Activated CD8-positive, alpha-beta memory T cell treated with anti-CD3 and anti-CD28 coated beads, Interleukin-2, amount 50 U/mL, for 4 hours (primary cell): ENCODE measurements around the gene HLA-DOB.

Source experiments
- DNase-seq: peaks from one replicate; pipeline ENCODE4 v3.0.0-alpha.2; 2020

The HLA-DOB gene

DNA sequence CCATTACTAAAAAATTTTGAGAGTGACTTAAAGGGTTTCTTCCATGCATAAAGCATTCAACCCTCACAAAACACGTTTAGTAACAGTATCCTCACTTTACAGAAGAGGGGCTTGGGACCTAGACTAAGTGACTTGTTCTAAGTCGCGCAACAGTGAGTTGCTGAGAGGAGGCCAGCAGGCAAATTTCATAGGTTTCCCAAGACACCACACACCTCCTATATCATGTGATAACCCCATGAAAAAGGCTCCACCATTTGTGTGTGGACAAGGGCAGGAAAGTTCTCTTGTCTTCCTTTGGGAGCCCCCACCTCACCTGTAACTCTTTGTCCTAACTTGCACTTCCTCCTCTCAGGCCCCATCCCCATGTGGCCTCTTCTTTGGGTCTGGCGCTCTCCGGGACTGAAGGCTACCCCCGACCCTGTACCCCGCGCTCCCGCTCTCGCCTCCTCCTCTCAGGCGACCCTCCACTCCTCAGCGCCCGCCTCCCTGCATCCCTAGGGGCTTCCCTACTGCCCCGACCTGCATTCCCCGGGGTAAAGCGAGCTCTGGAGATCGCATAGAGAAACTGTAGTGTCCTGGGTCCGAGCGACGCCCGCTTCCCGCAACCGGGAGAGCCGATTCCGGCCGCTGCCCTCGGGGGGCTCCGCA lies 26.7 kb upstream of the HLA-DOB start:
- no peak for DNase-seq

DNA sequence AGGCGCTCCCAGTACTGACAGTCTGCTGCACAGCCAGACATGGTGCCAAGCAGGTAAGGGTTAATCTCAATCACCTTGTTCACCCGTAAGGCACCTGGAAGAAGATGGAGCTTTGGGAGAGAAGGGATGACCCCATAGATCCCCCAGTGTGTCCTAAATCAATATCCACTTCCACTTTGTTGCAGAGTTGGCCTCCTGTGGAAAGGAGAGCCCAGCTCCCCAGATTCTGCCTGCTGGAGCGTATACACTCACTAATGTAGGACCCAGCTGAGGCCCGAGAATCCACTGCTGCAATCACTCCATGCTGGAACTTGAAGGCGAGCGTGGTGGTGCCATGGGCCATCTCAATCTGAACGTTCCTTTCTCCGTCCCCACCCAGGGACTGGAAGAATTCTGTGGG lies 25.9 kb upstream of the HLA-DOB start:
- DNase-seq, result no peak

DNA sequence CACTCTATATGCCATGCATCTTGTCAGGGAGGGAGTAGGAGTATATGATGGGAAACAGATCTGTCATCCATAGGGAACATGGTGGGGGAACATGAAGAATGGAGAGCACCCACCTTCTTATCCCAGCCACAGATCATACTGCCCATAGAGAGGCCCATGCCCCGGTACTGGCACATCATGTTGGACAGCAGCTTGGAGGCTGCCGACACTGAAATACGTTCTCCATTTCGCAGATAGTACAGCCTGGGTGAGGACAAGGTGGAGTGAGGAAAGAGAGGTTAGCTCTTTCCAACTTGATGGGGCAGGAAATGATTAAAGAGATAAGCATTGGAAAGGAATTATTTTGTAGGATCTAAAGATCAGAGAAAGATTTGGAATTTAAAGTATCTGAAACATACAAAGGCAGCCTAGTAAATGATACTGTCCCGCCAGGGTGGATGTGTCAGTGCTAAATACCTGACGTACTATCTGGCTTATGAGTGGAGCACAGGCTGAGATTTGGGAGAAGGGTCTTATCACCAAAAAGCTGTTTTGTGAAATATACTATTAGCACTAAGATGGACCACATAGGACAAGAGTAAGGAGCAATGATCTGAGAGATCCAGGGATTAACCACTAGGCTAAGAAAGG lies 25.3 kb upstream of the HLA-DOB start:
- no peak for DNase-seq

DNA sequence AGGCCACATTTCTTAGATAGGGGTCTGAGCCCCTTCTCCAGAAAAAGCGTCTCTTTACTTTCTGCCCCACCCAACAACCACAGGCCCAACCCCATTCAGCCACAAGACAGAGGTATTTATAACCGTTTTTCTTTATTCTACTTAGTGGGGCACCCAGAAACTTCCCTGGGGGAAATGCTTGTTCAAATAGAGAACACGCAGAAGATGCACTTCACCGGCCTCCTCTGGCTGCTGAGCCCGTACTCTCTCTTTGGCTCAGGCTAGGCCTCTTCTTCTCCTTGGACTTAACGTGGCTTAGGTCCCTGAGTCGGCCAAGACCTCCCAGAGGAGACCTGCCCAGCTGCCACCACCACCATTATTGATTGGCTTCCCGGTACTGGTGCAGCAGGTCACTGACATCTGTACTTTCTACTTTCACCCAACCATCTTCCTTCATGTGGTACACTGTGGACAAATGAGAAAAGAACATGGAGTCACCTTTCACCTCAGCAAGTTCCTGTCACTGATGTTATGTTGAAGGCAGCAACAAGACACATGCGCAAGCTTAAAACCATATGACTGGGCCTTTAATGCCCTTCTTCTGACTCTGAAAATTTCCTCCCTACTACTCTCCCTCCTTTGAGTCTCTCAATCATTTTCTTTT lies 23.9 kb upstream of the HLA-DOB start:
- DNase-seq, result no peak

DNA sequence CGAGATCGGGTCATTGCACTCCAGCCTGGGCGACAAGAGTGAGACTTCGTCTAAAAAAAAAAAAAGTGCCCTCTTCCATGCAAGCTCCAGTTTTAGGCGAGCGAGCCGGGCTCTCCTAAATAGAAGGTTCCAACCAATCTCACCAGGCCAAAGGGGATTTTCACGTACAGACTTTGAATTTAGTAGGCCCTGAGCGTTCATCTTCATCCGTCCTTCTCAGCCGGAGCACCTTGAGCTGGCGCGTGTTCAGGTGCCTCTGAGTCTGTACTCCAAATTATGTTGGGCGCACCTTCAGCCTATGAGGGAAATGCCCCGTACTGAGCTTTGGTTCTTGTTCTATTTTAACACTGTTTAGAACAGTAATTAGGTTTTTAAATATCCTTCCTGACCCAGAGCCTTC lies 22.6 kb upstream of the HLA-DOB start:
- no peak for DNase-seq

DNA sequence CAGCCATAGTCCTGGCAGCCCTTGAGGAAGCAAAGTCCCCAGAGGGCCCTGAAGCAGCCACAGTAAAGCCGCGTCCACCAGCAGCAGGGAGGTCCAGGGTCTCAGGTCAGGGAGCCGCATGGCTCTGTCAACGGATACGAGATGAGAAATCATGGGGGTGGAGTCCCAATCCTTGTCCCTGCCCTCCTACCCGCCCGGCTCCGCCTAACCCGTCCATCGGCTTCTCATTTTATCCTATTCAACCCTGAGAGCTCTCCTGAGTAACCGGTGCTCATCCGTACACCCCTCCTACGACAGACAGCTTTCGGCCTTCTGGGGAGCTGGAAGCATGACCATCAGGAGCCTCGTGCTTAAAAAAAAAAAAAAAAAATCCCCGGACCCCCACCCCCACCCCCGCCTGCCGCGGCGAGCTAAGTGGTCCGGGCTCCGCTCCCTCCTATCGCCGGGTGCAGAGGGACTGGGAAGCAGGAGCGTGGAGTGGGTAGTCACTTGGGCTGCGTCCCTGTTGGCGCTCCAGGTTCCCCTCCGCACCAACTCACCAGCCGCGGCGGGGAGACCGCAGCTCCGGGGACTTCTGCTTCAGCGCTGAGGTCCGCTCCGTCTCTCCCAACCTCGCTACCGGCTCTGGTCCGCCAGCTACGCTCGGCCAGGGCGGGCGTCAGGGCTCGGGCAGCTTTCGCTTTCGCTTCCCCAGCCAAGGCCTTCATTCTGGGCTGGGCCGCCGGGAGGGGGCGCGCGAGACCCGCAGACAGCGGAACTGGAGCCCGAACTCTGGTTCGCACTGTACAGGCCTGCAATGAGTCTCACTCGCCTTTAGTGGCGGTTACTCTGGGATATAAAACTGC lies 21.5 kb upstream of the HLA-DOB start, which contains the start of gene TAP2:
TAP2 (minus strand) TSS at position 626 of the 845 bp plus-strand sequence; CDS start at position 120, 506 bp downstream.
- DNase-seq, result peak; percentile 99

DNA sequence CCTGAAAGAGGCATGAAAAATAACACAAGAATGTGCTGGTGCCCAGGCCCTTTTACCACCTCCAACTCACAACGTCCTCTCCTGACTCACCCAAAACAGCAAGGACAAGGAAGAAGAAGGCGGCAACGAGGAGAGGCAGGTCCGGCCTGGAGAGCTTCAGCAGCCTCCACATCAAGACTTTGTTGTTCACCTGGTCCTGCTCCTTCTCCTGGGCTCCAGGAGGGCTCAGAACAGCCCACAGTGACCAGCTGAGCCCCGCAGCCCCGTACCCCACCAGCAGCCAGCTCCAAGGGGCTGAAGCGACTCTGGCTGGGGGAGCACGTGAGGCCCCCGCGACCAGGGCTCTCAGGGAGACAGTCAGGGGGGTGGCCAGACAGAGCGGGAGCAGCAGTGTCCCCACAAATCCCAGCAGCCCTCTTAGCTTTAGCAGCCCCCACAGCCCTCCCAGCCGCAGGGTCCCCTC lies 20.9 kb upstream of the HLA-DOB start:
- no peak for DNase-seq

DNA sequence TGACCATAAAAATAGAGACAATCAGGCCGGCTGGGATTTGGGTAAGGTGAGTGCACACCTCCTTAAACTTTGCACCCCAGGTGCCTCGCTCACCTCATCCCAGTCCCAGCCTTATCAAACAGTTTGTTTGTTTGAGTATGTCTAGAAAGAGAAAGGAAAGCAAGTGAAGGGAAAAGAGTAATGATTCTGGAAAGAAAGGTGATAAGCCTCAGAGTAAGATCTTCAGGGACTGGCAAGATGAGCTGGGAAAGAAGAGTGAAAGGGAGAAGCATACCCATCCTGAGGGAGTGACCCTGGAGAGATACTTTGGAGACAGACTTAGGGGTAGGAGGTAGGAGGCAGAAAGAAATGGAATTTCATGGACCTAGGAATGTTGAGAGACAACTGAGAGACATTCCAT lies 20.1 kb upstream of the HLA-DOB start:
- DNase-seq, result no peak

DNA sequence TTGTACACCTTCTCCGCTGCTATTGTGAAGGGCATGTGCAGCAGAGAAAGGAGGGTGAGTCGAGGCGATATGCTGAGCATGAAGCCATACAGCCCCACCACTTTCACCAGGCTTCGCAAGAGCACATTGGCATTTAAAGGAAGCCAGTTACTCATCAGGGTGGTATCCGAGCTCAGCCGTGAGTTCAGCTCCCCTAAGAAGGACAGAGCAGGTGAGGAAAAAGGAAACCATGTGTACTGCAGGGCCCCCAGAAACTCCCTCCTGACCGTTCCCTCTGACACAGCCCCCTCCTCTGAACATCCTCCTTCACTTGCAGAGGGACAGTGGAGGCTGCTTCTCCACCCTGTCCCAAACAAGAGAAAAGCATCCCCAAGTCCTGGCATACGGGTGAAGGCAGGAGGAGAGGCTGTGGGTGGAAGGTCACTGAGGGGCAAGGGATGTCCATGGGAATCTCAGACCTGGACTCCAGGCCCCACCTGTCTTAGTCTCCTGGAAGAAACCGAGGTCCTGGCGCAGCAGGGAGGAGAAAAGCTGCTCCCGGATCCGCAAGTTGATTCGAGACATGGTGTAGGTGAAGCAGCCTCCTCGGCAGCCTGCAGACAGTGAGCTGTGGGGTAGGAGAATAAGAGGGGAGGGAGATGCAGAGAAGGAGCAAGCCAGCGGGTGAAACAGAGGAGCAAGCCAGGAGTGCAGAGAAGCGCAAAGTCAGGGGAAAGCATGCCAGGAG lies 18.5 kb upstream of the HLA-DOB start:
- DNase-seq, result no peak

DNA sequence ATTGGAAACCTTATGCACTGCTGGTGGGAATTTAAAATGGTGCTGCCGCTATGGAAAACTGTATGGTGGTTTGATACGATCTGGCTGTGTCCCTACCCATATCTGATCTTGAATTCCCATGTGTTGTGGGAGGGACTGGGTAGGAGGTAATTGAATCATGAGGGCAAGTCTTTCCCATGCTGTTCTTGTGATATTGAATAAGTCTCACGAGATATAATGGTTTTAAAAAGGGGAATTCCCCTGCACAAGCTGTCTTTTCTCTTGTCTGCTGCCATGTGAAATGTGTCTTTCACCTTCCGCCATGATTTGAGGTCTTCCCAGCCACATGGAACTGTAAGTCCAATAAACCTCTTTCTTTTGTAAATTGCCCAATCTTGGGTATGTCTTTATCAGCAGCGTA lies 16.9 kb upstream of the HLA-DOB start:
- DNase-seq, result no peak

DNA sequence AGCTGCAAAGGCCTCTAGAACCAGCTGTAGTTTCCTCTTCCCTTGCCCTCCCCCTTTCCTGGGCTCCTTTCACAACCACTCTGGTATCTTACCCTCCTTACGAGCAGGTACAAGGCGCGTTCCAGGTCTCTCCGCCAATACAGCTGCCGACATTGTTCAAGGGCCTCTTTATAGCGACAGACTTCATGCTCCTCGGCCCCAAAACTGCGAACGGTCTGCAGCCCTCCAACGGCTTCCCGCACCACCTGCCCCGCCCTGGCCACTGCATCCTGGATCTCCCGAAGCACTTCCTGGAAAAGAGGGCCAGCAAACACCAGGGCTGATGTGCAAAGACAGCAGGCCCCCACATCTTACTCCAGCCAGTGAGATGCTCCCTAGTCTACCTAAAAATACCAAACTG lies 15.7 kb upstream of the HLA-DOB start:
- no peak for DNase-seq

DNA sequence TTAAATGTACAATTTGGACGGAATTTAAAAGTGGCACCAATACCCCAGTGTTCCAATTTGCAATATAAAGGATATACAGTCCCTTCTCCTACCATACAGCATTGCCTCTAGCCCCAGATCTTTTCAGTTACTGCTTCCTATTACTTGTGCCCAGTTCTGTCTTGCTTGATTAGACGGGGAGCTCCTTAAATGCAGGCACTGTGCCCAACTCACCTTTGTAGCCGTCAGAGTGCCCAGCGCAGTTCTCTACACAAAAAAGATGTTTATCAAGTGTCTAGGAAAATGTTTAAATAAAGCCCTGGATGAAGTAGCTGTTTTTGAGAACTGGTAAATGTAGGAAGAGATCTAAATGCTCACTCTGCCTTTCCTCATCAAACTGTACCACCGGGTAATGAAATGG lies 14.1 kb upstream of the HLA-DOB start:
- DNase-seq, result no peak

DNA sequence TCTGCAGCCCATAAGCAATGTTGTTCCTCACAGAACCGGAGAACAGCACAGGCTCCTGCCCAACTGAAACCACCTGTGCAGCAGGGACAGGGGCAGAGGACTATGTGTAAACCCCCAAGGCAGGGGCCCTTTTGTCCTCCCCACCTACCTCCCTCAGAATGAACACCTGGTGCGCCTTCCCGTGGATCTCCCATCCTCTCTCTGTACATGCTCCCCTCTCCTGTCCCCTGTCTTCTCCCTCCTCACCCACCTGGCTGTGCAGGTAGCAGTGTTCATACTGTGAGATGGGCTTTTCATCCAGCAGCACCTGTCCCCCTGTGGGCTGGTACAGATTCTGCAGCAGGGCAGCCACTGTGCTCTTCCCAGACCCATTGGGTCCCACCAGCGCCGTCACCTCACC lies 13.2 kb upstream of the HLA-DOB start:
- no peak for DNase-seq

DNA sequence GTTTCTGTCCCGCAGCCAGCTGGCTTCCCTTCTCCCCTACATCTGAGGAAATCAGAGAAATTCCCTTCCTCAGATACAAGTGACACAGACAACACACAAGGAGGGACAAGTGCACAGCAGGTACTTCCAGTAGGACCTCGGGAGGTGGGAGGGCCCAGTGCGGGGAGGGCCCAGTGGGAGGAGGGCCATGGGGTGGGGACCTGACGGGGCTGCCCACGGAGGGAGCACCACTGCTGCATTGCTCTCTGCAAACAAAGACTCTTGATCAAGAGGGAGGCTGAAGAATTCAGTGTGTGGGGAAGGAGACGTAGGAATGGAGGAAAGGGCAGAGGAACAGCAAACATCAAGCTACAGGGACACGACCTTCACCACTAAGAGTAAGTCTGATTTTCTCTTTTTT lies 12.7 kb upstream of the HLA-DOB start:
- DNase-seq, result no peak

DNA sequence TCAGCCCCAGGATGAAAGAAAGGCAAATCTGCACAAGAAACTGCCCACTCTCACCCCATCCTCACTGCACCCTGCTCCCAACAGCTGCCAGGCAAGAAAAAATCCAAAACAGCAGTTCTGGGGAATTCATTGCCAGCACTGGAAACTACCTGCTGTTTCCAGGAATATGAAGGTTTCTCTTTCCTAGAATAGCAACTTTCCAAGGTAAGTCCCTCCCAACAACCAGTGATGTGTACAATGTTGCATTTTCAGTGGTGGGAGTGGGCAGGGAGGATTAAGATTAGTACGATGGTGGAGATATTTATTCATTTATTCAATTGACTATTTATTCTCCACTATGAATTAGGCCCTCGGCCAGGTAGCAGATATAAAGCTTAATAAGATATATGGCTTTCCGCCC lies 10.2 kb upstream of the HLA-DOB start:
- no peak for DNase-seq

DNA sequence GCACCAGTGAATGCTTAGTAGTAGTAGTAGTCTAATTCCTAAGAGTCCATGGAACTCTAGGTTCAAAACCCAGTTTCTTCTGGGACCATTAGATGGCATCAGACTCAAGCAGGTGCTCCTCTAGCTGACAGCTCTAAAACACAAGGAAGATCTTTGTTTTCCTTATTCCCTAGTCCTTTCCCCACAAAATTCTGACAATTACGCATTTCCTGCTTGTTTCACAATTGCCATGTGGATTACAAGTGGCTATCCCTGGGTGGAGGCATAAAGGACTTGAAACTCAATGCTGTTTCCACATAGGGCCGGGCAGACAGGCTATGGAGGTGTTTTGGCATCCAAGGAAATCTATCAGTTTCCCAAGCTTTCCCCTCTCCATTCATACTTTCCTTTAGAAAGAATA lies 9.2 kb upstream of the HLA-DOB start:
- no peak for DNase-seq

DNA sequence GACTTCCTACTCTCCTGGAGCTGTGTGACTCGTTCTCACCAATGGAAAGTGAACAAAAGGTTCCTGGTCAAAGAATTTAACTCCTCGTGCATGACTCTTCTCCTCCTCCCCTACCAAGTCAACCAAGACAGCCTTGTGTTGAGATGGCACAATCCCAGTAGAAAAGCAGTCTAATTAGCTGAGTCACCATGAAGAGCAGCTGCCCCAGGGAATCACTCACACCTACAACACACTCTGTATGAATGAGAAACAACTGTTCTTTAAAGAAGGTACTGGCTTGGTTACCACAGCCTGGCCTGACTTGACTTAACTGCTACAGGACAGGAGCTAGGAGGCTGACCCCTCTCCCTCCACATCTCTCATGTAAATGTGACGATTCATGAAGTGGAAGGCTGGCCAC lies 2.9 kb upstream of the HLA-DOB start:
- no peak for DNase-seq

DNA sequence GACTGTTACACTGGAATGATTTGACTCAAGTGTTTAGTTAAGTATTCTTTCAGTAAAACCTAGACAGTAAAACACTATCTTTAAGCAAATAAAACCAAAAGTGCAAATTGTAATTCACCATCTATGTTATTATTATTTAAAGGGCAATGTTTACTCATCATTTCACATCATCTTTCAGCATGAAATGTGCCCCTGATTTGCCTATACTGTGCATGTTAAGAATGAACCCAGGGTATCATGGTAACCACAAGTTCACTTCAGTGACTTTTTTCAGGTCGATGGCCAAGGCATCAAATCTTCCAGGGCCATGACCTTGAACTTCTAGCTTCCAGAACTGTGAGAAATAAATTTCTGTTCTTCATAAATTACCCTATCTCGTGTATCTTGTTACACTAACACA lies 2.1 kb upstream of the HLA-DOB start:
- DNase-seq, result no peak

DNA sequence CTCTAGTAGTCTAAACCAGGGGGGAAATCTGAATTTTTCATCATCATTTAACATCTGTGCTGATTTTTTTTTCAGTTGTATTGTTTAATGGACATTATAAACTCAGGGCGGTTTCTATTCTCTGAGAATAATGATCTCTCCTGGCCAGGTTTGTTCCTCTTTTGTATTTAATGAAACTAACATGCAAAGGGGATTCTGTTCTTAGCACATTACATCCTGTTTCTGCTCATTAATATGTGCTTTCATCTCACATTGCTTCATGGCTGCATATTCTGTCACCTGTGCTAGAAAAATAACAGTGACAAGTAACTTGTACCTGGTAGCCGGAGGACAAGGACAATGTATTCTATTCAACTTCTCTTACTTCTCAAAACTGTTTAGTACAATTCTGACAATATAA lies 806 bp downstream of the HLA-DOB start:
- DNase-seq, result no peak

DNA sequence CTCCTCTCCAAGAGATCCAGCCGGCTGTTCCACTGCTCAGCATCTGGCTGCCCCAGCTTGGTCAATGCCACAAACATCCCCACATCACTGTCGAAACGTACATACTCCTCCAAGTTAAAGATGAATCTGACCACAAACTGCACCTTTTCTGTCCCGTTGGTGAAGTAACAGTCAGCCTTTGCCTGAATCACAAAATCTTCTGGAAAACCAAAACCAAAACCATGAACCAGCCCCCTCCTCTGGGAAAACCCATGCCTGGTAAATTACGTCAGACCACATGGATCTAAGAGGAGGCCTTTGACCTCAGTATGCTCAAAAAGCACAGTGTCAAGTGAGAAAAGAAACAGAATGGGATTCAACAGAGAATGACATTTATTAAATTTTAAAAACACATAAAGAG lies 1.7 kb downstream of the HLA-DOB start:
- DNase-seq, result no peak

DNA sequence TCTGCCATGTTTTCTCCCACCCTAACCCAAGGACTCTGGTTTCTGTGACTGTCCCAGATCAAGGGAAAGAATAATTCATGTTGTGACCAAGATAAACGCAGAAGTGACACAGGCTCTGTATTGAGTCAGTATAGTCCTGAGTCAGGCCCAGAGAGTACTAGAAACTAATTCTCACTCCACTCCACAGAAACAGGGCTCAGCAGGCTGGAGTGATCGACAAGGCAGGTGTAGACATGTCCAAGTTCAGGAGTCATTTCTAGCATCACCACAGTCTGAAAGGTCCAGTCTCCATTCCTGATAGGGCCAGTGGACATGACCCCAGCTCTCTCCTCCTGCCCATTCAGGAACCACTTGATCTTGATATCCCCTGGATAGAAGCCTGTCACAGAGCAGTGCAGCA lies 2.7 kb downstream of the HLA-DOB start:
- no peak for DNase-seq

DNA sequence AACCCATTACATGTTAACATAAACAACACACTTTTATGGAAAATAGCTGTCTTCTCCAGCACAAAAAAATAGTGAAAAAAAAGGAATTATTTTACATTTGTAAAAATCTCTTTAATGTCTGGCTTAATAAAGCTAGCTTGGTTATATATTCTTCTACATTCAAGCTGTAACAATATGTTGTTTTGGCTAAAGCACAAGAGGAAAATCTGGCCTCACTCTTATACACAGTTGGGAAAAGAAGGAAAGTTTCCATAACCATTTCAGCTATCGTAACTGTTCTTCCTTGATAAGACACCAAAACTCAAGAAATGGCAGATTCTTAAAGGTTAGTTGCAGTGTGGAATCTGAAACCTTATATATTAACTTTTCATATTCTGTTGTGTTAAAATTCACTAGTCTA lies 7.6 kb downstream of the HLA-DOB start:
- DNase-seq, result no peak
